ENCODE results near the gene AIPL1.
A peak's percentile ranks its signal among the peaks of the same experiment; 100 is the strongest.
"Not testable (repeated sequence)": the region's sequence is repeated elsewhere in the genome, so short reads cannot be mapped to it uniquely, and the experiment has no call there.

The AIPL1 gene, protein sequence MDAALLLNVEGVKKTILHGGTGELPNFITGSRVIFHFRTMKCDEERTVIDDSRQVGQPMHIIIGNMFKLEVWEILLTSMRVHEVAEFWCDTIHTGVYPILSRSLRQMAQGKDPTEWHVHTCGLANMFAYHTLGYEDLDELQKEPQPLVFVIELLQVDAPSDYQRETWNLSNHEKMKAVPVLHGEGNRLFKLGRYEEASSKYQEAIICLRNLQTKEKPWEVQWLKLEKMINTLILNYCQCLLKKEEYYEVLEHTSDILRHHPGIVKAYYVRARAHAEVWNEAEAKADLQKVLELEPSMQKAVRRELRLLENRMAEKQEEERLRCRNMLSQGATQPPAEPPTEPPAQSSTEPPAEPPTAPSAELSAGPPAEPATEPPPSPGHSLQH
- total RNA-seq: 0 reads per million in 2 donors

DNA sequence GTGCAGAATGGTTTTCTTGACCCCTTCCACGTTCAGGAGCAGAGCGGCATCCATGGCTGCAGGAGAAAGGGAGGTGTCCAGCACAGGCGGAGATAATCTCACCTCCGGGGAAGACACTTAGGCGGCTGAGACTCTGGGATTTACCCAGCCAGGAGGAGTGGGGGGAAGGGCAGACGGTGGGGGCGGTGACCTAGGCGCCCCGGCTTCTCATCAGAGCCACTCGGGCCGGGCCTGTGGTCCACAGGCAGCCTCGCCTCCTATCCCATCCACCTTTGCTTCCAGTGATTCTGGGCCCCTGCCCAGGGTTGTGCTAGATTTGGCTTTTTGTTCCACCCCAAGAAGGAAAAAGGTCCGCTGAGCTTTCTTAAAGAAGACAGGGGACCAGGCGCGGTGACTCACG lies at the start of gene AIPL1:
TSS of gene AIPL1 (minus strand) at position 71 of the 400 bp plus-strand sequence. CDS start at position 54, 17 bp downstream.
- DNase-seq: no peak

DNA sequence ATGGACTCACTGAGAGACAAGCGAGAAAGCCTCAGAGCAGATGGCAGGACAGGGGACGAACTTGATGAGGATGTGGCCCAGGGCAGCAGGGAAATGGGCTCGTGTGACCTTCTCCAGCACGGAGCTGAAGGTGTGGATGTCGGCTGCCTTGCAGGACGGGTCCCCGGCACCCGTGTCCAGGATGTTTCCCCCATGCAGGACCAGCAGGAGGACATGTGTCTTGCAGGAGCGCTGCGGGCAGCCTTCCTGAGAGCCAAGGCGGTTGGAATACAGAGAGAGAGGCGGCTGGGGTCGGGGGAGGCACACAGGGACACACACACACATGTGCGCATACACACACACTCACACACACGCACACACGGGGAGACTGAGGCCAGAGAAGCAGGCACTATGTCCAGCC lies 48.6 kb upstream of the AIPL1 start:
- no peak for DNase-seq

DNA sequence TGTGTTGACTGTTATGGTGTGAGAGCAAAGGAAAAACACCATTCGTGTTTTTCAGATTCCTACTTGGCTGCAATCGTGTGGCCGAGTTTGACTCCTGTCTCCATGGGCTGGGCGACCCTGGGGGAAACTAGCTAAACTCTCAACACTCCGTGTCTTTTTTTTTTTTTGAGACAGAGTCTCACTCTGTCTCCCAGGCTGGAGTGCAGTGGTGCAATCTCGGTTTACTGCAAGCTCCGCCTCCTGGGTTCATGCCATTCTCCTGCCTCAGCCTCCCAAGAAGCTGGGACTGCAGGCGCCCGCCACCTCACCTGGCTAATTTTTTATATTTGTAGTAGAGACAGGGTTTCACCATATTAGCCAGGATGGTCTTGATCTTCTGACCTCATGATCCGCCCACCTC lies 47.9 kb upstream of the AIPL1 start:
- not testable (repeated sequence) for DNase-seq

DNA sequence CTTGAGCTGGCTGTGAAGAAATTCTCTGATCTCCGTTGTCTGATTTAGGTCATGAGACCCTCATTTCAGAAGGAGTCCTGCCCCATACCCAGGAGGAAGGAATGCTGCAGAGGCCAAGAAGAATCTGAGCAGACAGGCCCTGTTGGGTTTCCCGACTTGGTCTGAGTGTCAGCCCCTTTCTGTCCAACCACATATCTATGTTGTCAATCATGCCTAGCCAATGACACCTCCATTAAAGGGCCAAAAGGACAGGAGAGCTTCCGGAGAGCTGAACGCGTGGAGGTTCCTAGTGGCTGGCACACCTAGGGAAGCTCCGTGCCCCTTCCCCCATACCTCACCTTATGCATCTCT lies 47.2 kb upstream of the AIPL1 start:
- DNase-seq: no peak

DNA sequence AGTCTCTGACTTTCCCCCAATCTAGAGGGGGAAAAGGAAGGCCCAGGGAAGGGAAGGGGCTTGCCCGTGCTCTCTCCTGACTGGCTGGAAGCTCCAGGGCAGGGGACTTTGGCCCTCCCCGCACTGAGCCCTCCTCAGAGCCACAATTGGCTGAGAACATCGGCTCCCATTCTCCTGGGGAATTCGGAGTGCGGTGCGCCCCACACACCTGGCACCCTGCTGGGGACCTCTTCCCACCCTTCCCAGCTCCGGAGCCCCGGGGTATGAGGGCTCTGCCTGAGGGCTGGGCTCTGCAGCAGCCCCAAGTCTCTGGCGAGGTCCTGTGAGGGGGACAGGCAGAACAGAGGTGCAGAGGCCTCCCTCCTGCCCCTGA lies 45.4 kb upstream of the AIPL1 start:
- DNase-seq: no peak

DNA sequence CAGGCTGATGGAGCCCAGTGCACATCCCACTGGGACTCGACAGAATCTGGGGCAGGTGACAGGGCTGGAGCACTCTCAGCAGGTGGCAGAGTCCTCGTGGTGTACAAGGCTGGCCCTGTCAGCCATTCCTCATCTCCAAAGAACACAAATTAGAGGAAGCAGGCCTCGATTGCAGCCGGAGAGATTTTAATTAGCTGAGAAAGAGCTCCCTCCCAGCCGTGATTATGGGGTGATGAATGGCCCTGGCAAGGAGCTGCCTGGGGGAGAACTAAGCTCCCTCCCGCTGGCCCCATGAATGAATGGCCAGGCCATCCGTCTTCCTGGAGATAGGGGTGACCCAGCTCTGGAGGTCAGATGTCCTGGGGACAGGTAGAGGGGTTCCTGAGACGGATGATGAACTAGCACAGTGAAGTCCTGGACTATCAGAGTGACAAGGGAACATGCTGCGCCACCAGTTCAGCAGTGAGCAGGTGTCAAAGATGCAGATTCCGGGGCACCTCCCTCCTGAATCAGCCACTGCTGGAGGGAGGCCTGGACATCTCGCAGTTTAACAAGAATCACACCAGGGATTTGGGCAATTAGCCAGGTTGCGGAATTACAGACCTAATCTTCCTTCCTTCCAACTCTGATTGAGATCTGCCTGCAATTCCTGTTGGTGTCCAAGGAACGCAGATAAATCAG lies 44.8 kb upstream of the AIPL1 start:
- DNase-seq: no peak

DNA sequence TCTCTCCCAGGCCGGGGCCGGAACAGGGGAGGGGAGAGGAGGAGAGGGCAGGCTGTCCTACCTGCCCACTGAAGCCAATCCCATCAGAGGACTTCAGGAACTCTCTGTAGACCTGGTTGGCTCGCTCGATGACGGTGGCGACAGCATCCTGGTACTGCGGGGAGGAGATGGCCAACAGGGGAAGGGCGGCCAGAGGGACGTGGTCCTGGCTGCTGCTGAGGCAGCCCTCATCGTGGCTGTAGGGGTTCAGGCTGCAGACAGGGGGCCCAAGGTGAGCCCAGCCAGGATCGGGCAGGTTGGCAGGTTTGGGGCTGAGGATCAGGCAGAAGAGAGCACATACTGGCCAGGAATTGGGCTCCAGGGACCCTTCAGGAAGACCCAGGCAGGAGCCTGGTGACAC lies 43.6 kb upstream of the AIPL1 start:
- DNase-seq: no peak

DNA sequence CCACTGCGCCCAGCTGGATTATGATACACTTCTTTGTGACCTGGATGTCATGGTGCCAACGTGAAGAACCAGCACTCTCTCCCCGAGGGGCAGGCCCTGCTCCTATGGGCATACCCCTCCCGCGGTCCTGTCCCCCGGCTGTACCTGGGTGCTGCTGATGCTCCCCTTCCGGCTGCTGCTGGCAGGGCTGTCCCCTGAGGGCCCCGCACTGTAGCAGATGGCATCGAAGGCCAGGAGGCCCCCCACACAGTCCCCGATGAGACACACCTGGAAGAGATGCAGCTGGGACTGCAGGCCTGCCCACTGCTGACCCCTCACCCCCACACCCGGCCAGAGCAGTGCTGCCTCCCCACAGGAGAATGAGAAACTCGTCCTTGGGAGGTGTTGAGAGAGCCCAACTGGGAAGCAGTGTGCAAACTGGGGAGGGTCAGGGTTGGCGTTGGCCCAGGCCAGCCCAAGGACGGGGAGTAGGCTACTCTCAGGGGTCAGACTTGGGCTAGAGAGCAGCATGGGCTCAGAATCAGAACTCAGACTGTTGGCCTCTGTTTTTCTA lies 43.0 kb upstream of the AIPL1 start:
- DNase-seq: no peak

DNA sequence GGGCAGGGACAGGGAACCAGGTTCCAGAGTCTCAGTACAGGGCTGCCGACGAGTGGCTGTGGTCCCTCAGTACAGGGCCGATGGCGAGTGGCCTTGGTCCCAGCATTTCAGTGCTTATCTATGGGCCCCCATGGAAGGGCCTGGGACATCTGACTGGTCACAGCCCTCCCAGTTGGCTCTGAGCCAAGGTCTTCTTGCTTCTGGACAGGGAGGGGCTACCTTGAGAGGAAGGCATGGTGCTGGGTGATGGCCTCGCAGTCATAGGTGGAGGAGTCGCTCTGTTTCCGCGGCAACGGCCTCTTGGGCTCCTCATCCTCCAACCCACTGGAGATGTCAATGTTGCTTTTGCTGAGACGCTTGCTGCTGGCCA lies 41.9 kb upstream of the AIPL1 start:
- DNase-seq: no peak

DNA sequence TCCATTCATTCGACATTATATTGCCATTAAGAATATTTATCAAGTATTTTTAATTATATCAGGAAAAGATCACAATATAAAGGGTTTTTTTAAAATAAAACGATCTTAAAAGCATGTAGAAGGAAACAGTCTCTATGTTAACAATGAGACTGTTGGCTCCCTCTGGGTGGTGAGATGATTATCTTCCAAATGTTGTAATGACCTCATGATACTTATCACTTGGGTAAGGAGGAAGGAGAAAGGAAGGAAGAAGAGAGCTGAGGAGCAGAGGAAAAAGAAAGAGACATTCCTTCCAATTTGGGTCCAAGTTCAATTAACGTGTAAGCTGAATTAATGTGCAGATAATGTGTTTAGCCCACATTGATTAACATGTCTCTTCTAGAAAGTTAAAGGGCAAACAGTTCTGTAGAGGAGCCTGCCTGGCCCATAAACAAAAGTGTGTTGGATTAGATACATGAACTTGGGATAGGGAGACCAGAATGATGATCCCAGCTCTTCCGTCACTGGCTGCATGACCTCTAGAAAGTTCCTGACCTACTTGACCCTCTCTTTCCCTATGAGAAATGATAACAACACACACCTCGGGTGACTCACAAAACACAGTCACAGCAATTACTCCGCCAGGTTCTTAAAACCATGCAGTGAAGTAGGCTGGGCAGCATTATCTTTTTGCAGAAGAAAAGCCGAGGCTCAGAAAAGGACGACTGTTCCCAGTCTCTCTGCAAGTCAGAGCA lies 41.3 kb upstream of the AIPL1 start:
- no peak for DNase-seq

DNA sequence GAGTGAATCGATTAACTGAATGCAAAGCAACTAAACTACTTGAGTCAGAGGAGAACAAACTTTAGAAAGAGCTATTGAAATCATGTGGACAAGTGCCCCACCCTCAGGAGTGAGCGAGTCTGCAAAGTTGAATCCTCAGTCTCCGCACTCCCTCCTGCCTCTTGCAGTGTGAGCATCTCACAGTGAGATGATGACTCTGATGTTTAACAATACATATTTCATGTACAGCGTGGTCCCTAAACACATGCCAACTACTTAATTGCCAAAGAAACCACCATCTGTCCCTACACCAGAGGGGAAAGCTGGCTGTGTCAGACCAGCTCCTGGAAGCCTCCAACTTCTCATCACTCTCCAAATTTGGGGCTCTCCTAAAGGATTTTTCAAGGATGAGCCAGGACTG lies 40.5 kb upstream of the AIPL1 start:
- no peak for DNase-seq

DNA sequence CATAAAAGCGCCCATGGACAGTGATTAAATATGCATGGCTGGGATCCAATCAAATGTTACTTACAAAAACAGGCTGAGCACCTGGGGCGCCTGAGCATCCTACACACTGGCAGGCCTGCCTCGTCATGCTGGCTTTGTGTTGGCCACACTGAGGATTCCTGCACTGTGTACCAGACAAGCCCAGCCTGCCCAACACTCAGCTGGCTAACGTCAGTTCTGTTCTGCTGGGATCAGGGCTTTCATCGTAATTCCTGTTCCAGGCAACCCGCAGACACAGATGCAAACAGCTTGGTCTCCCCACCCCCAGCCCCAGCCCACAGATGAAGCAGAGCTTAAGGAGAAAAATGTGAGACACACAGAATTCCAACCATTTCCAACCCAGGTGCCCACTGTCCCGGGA lies 40.0 kb upstream of the AIPL1 start:
- no peak for DNase-seq

DNA sequence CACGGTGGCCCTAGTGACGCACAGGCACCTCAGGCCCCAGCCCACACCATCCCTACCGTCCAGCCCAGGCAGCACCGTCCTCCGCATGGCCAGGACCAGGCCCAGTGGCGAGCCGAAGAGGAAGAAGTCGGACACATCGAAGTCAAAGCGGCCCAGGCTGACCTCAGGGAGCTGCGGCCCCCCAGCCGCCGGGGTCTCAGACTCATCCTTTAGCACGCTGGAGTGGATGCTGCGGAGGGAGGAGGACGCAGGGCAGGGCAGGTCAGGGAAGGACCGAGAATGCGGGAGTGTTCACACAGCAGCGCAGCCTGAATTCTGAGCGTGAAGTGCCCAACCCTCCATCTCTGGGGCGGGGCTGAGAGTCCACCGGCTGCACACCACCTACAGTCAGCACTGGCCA lies 39.5 kb upstream of the AIPL1 start:
- no peak for DNase-seq

DNA sequence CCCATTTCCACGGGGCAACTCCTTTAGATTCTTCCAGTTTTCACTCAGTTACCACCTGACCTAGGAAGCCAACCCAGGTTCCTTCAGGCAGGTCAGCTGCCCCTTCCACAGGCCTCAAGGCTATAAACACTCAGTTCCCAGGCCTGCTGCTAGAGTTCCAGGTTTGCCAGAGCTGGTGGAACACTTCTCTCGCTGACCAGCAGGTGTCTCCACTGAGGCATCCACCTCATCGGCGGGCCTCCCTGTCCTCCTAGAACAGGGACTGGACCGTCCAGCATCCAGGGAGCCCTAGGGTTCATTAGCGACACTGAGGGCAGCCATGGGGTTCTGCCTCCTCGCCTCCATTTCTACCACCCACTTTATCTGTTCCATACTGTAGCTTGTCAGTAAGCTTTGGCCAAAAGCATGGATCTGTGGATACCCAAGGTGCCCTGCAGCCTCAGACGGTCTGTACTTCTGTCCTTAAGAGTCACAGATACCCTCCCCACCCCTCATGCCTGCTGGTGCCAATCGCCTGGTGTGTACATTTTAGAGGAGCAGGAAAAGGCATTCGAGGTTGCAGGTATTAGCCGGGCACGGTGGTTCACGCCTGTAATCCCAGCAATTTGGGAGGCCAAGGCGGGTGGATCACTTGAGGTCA lies 38.3 kb upstream of the AIPL1 start:
- peak; percentile 11 to 52 (median 47) for DNase-seq

DNA sequence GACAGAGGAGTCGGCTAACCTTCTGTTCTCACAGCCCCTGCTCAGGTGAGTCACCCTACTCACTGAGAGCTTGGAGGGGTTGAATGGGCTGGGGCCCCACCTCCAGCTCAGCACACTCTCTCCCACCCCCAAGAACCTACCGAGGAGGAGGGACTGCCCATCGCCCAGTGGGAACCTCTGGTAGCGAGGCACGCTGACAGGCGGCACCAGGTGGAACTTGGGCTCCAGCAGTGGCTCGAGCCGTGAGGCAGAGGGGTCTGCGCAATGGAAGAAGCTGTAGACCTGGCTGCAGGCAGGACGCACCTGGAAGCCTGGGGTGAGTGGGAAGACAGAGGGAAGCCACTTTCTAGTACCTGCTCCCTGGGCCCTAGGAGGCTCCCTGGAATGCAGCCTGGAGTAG lies 37.6 kb upstream of the AIPL1 start:
- DNase-seq: no peak

DNA sequence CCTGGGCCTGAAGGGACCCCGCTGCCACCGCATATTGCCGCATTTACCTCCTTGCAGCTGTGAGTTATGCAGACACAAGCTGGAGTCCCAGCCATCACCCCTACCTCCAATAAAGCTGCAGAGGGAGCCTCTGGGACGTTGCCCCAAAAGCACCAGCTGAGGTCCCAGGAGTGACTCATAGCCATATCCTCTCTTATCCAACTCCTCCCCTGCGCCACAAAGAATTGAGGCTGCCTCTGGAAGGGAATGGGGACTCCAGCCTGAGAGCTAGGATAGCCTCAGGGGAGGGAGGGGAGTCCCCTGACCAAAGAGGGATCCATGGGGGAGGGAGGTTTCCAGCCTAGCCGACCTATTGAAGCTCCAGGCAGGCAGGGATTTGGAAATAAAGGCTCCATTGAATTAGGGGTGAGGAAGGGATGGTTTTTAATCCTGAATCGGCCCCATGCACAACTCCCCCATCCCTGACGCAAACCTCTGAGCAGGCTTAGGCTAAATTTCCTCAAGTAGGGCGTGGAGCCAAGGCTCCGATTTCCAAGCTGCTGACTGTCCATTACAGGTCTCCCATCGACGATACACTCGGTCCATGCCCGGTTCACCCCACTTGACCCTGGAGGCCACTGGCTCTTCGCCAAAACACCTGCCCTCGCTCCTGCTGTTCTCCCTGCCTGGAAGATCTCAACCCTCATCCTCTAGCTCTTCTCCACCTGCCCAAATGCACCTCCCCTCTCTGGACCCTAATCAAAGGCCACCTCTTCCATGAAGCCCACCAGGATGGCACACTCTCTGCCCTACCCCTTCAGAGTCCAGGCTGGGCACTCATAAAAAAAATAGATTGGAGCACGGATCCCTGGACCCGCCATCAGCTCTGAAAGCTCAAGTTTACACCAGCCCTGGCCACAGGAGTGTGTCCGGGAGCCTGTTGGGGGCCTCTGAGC lies 36.9 kb upstream of the AIPL1 start:
- no peak for DNase-seq

DNA sequence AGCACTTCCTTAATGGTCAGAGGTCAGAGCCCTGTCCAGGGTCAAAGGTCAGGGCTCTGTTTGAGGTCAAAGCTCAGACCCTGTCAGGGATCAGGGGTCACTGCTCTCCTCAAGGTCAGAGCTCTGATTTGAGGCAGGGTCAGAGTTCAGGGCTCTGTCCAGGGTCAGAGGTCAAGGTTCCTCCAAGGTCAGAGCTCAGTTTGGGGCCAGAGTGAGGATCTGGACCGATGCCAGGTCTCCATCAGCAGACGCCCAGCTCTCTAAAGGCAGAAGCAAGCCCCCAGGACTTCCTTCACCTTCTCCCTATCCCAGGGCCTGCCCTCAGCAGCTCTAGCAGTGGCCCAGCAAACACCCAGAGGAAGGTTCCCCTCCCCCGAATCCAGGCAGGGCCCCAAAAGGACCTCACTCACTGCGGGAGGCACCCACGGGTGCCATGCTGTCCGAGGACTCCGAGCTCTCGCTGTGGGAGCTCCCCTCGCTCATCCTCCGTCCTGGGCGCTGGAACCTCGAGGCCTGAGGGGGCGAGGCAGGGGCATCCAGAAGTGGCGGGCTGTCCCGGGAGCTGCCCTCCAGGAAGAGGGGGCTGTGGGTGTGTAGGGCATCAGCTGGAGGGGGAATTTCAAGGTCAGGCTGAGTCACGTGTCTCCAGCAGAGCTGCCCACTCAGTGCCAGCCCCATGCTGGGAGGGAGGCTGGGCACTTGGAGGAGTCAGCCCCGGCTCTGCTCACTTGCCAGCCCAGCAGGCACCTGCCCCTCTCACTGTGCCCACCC lies 36.0 kb upstream of the AIPL1 start:
- no peak for DNase-seq

DNA sequence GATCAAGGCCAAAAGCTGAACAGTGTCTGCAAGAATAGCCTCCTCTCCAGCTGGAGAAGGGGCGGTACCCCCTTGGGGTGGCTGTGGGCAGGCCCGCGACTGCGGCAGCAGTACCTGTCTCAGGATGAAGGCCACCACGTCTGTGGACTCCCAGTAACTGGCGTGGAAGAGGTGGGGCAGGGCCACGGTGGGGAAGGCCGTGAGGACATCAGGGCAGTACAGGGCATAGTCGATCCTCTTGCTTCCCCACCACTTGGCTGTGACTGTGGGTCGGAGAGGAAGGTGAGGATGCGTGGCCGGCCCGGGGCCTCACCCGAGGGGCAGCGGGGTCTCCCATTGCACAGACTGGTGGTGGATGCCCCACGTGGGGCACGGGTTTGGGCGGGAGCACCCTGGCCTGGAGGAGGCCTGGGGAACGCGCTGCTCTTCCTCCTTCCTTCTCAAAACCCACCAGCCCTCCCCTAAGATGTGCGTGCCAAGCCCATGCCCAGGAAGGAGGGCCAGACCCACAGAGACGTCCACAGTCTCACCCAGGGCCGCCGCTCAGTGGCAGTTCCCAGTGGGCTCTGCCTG lies 35.3 kb upstream of the AIPL1 start:
- DNase-seq: no peak

DNA sequence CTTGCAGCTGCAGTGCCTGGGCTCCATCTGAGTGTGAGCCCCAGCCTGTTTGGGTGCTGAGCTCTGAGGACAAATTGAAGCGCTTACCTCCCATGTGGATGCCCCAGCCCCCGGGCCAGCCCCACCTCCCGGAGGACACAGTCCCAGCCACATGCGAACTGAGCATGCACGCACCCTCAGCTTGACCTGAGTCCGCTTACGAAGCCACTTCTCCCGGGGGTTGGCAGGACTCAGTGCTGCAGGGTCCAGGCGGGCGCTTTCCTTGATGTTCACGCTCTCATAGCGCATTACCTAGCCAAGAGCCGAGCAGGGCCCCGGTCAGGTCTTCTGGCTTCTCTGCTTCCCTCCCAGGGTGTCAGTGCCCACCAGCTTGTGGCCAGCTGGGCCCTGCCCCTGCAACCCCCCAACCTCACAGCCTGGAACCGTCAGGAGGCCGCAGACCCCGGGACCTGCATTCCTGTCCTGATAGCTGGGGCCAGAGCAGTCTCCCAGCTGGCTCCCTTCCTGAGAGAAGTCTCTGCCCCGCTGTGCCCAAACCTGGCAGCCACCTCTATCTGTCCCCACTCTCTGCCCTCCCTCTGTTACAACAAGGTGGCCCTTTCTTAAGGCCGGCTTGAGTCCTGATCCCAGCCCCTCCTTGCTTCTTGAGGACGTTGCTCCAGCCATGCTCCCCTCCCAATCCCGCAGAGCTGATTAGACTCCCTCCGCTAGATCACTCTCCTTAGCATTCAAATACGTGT lies 33.3 kb upstream of the AIPL1 start:
- no peak for DNase-seq

DNA sequence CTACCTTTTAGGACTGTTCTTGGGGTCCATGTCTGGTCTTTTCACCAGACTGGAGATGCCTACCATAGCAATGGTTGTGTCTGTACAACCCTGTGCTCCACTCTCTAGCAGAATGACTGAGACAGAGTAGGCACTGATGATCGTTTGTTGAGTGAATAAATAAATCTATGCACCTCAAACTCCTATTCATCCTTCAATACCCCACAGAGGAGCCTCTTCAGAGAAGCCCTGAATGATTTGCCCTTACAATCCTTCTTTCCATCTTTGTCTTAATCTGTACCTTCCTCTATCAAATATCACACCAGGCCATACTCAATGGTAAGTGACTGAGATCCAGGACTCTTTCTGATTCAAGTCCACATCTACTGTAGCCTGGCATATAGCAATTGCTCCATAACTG lies 32.6 kb upstream of the AIPL1 start:
- DNase-seq: no peak

All from T-helper 2 cell (primary cell).